PC-9 (cell line): ENCODE results near the gene PSMD1. TPM values are rescaled to one million over a fixed set of nuclear protein-coding genes. Genes with fewer than 3 reads are reported as not detected.
"Not testable (repeated sequence)": the region's sequence is repeated elsewhere in the genome, so short reads cannot be mapped to it uniquely, and the experiment has no call there.

ENCODE experiments used
- BruUV-seq: library from RNA; stranded (reverse); fragments of 400-500 nt; replicated peaks from 2 replicates; lab custom pipeline; 2021; lab: Mats Ljungman, UMichigan
- CTCF ChIA-PET: fragments of 300-600 bp; sonication (Branson Sonifier 250); formaldehyde crosslinking; loops from one replicate; lab custom pipeline; 2022; ENCODE audit warnings: antibody characterized with exemption; lab: Charles Lee
- POLR2A ChIA-PET: fragments of 300-600 bp; sonication (Branson Sonifier 250); formaldehyde crosslinking; loops from one replicate; lab custom pipeline; 2022; ENCODE audit warnings: antibody characterized with exemption; ENCODE audit not compliant: unreplicated experiment; lab: Charles Lee
- DNase-seq, 2 experiments: peaks; one replicate each; pipeline versions ENCODE4 v3.0.0 to v3.0.0-alpha.2; 2015 to 2022; ENCODE audit warnings: mixed read lengths in 1 of 2
- H2AFZ ChIP-seq: fragments of 200-600 bp; sonication (generic); 2 replicates; pipeline ENCODE4 v1.8.1; 2017; ENCODE audit warnings: antibody characterized with exemption
- H3F3A ChIP-seq: fragments of 200-600 bp; sonication (generic); 2 replicates; pipeline ENCODE4 v1.8.1; 2017; ENCODE audit warnings: antibody characterized with exemption, mild to moderate bottlenecking, low read depth; ENCODE audit not compliant: insufficient read depth
- H3K27ac ChIP-seq: fragments of 200-600 bp; sonication (generic); 2 replicates; pipeline ENCODE4 v1.6.1; 2016; ENCODE audit warnings: mixed run types
- H3K27me3 ChIP-seq: fragments of 200-600 bp; sonication (generic); 2 replicates; pipeline ENCODE4 v1.6.1; 2016; ENCODE audit warnings: low read depth, mixed run types; ENCODE audit not compliant: insufficient read depth
- H3K36me3 ChIP-seq: fragments of 200-600 bp; sonication (generic); 2 replicates; pipeline ENCODE4 v1.6.1; 2016; ENCODE audit warnings: low read depth, mixed run types
- H3K4me1 ChIP-seq: fragments of 200-600 bp; sonication (generic); replicated peaks from 2 replicates; pipeline ENCODE4 v1.6.1; 2016; ENCODE audit warnings: mixed run types; ENCODE audit not compliant: insufficient read depth
- H3K4me2 ChIP-seq: fragments of 200-600 bp; sonication (generic); 2 replicates; pipeline ENCODE4 v1.6.1; 2017; ENCODE audit warnings: mixed run types
- H3K4me3 ChIP-seq: fragments of 200-600 bp; sonication (generic); 2 replicates; pipeline ENCODE4 v1.6.1; 2016; ENCODE audit warnings: mixed run types
- H3K79me2 ChIP-seq: fragments of 200-600 bp; sonication (generic); 2 replicates; pipeline ENCODE4 v1.6.1; 2017; ENCODE audit warnings: low read depth, mixed run types
- H3K9me2 ChIP-seq: fragments of 200-600 bp; sonication (generic); 2 replicates; pipeline ENCODE4 v1.8.1; 2017; ENCODE audit warnings: mild to moderate bottlenecking; ENCODE audit not compliant: insufficient read depth
- H3K9me3 ChIP-seq: fragments of 200-600 bp; sonication (generic); 2 replicates; pipeline ENCODE4 v1.8.1; 2016; ENCODE audit warnings: low read depth; ENCODE audit not compliant: insufficient read depth
- H4K20me1 ChIP-seq: fragments of 200-600 bp; sonication (generic); 2 replicates; pipeline ENCODE4 v1.8.1; 2017; ENCODE audit not compliant: insufficient read depth
- EZH2 ChIP-seq: fragments of 200-600 bp; sonication (generic); IDR thresholded peaks from 2 replicates; pipeline ENCODE4 v1.8.0; 2017; ENCODE audit warnings: antibody characterized with exemption, low read depth
- intact Hi-C: fragments of 100-400 bp; cut with micrococcal nuclease; formaldehyde crosslinking; loops from one replicate; pipeline ENCODE4 v1.10.0; 2022; ENCODE audit not compliant: unreplicated experiment
- total RNA-seq: library from RNA; stranded (reverse); gene quantifications from 2 replicates; pipeline ENCODE4 v1.2.3, GENCODE V29; 2021
- TF ChIP-seq, protein P1 (sequence below): fragments of 200-600 bp; sonication (generic); conservative IDR thresholded peaks from 2 replicates; pipeline ENCODE4 v1.6.1; 2017; ENCODE audit warnings: mixed run types, antibody characterized with exemption, mild to moderate bottlenecking, moderate library complexity

Gene PSMD1
- total RNA-seq, 1 experiment from 2014 or later: 119 TPM

DNA sequence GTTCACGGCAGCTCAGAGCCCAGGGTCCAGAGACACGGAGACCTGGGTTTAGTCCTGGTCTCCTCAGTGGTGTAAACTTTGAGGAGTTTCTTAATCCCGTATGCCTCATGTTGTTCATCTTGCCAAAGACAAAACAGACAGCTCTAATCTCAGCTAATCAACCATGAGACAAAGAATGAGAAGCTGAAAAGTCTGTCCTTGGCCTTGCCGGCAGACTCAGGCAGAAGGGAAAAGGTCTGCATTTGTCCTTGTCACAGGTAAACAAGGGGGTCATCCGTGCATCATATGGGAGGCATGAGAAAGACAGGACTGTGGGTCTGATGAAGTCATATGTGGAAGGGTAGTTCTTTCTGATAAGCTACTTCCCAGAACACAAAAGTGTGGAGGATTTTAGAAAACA lies 139.9 kb downstream of the PSMD1 start:
- intact Hi-C loops: no loop called here
- Histone ChIP-seq H3K4me2 (no peak overlapping the region), H3K27me3 (peaks cover 17% of the 10 kb centered on the region), H3K27ac (no peak overlapping the region), H4K20me1 (no peaks in the 10 kb centered on the region), H3K36me3 (no peaks in the 10 kb centered on the region), H3K4me1 (peaks cover 25% of the 10 kb centered on the region), H3K9me2 (no peaks in the 10 kb centered on the region), H3K9me3 (no peaks in the 10 kb centered on the region), H3F3A (no peaks in the 10 kb centered on the region), H2AFZ (no peak overlapping the region), H3K4me3 (no peak overlapping the region), H3K79me2 (no peaks in the 10 kb centered on the region)
- ChIA-PET CTCF (no interaction called here), POLR2A (no interaction called here)
- TF ChIP-seq, protein P1, sequence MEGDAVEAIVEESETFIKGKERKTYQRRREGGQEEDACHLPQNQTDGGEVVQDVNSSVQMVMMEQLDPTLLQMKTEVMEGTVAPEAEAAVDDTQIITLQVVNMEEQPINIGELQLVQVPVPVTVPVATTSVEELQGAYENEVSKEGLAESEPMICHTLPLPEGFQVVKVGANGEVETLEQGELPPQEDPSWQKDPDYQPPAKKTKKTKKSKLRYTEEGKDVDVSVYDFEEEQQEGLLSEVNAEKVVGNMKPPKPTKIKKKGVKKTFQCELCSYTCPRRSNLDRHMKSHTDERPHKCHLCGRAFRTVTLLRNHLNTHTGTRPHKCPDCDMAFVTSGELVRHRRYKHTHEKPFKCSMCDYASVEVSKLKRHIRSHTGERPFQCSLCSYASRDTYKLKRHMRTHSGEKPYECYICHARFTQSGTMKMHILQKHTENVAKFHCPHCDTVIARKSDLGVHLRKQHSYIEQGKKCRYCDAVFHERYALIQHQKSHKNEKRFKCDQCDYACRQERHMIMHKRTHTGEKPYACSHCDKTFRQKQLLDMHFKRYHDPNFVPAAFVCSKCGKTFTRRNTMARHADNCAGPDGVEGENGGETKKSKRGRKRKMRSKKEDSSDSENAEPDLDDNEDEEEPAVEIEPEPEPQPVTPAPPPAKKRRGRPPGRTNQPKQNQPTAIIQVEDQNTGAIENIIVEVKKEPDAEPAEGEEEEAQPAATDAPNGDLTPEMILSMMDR: no peak
- no peak for TF ChIP-seq EZH2
- no peak for DNase-seq
- BruUV-seq: no TSS peak

DNA sequence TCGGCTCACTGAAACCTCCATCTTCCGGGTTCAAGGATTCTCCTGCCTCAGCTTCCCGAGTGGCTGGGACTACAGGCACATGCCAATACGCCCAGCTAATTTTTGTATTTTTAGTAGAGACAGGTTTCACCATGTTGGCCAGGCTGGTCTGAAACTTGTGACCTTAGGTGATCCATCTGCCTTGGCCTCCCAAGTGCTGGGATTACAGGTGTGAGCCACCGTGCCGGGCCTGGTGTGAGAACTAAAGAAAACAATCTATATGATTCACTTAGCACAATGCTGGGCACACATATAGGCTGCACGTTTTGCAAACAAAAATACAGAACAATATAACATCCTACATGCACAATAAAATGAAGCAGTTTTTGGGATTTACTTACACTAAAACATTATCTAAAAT lies 140.5 kb downstream of the PSMD1 start:
- H3K9me3 ChIP-seq, H3K4me3 ChIP-seq, H3K27ac ChIP-seq, DNase-seq, POLR2A ChIA-PET, H3K9me2 ChIP-seq, H3K79me2 ChIP-seq, CTCF ChIA-PET, H3K4me2 ChIP-seq, H3F3A ChIP-seq, BruUV-seq, intact Hi-C loops, H2AFZ ChIP-seq, H3K36me3 ChIP-seq, H4K20me1 ChIP-seq: not testable (repeated sequence)
- Histone ChIP-seq H3K4me1 (peaks cover 25% of the 10 kb centered on the region), H3K27me3 (peaks cover 17% of the 10 kb centered on the region; the same call in 1 of the 2 replicates)

DNA sequence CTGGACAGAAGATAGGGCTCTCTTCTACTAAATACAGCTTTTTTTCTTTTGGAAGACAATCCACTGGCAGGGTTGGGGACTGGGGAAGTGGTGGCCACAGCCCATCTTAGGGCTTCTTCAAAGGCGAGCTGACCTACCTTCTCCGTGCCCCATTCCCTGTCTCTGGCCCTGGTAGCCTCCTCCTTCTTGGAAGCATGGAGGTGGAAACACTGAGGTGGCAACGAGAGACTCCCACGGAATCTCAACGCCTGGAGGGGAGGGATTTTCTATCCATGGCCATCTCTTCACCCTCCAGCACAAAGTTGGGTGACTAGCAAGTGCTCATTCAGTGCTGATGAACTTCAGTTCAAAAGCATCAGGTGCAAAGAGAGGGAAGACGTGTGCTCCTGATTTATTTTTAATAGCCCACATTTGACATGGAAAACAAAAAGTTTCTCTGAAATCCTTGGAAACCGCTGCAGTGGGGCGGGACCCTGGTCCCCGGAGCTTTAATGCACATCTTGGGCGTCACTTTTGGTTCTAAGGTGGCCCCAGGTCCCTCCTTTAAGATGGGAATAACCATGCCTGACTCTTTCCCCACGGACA lies 141.1 kb downstream of the PSMD1 start:
- H3K9me2 ChIP-seq: no peaks in the 10 kb centered on the region
- ChIA-PET CTCF (interaction anchor here (0.6 kb wide), 1 partner anchor 266 kb away, joined by 3 read pairs; no protein-coding TSS in a partner anchor), POLR2A (interaction anchor here (0.6 to 0.7 kb wide), 3 partner anchors 130 to 445 kb away, joined by 3 to 14 read pairs (median 4); no protein-coding TSS in a partner anchor)
- peak overlapping the region; percentile 72 for H3K4me3 ChIP-seq
- no peaks in the 10 kb centered on the region for H3K9me3 ChIP-seq
- H3K27ac ChIP-seq: no peak overlapping the region
- no peaks in the 10 kb centered on the region for H3F3A ChIP-seq
- no peak for DNase-seq
- H3K27me3 ChIP-seq: peaks cover 17% of the 10 kb centered on the region; the same call in 1 of the 2 replicates
- TSS peak; percentile 63 for BruUV-seq
- TF ChIP-seq EZH2: no peak
- TF ChIP-seq, protein P1: no peak
- intact Hi-C loops: no loop called here
- no peaks in the 10 kb centered on the region for H3K36me3 ChIP-seq
- peak overlapping the region; percentile 97 for H2AFZ ChIP-seq
- H3K4me2 ChIP-seq: peak overlapping the region; percentile 81
- peaks cover 25% of the 10 kb centered on the region for H3K4me1 ChIP-seq
- H3K79me2 ChIP-seq: no peaks in the 10 kb centered on the region
- H4K20me1 ChIP-seq: no peaks in the 10 kb centered on the region
